ENCODE measurements around the gene NFATC4.
A peak's percentile ranks its signal among the peaks of the same experiment; 100 is the strongest.

The NFATC4 gene

GRCh38 chr14:24366721-24367513 is 1.1 kb upstream of the NFATC4 start:
- H3K27me3 Mint-ChIP-seq (ENCODE audit: low read depth), result peaks cover under 1% of the 10 kb centered on the region
- H3K4me1 Mint-ChIP-seq, result peaks cover 41% of the 10 kb centered on the region
- H3K9me3 Mint-ChIP-seq, result no peaks in the 10 kb centered on the region
- H3K27ac Mint-ChIP-seq, result peak overlapping the region; percentile 99 to 100 (median 100)
- TF ChIP-seq, protein P1, sequence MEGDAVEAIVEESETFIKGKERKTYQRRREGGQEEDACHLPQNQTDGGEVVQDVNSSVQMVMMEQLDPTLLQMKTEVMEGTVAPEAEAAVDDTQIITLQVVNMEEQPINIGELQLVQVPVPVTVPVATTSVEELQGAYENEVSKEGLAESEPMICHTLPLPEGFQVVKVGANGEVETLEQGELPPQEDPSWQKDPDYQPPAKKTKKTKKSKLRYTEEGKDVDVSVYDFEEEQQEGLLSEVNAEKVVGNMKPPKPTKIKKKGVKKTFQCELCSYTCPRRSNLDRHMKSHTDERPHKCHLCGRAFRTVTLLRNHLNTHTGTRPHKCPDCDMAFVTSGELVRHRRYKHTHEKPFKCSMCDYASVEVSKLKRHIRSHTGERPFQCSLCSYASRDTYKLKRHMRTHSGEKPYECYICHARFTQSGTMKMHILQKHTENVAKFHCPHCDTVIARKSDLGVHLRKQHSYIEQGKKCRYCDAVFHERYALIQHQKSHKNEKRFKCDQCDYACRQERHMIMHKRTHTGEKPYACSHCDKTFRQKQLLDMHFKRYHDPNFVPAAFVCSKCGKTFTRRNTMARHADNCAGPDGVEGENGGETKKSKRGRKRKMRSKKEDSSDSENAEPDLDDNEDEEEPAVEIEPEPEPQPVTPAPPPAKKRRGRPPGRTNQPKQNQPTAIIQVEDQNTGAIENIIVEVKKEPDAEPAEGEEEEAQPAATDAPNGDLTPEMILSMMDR (IDR thresholded peaks at IDR 0.05; ENCODE audit: unreplicated experiment in 3 of 3), result no peak
- peaks cover 9% of the 10 kb centered on the region for H3K36me3 Mint-ChIP-seq (ENCODE audit: low read depth)
- peak overlapping the region; percentile 89 to 95 (median 92) for H3K4me3 Mint-ChIP-seq

- Mint-ChIP-seq H3K36me3 (ENCODE audit: low read depth) (peaks cover 21% of the 10 kb centered on the region), H3K27ac (peak overlapping the region; percentile 99 to 100 (median 100))
Observed at GRCh38 chr14:24368212-24368561, 203 bp downstream of the NFATC4 start.

GRCh38 chr14:24368562-24369252 is 723 bp downstream of the NFATC4 start:
- Mint-ChIP-seq H3K9me3 (no peaks in the 10 kb centered on the region), H3K36me3 (ENCODE audit: low read depth) (peaks cover 26% of the 10 kb centered on the region), H3K27ac (peak overlapping the region; percentile 82 to 100 (median 99)), H3K4me1 (peaks cover 52% of the 10 kb centered on the region), H3K4me3 (peak overlapping the region; percentile 89 to 95 (median 92)), H3K27me3 (ENCODE audit: low read depth) (no peaks in the 10 kb centered on the region)
- TF ChIP-seq, protein P1 (IDR thresholded peaks at IDR 0.05; ENCODE audit: unreplicated experiment in 3 of 3), result no peak

More at GRCh38 chr14:24368212-24368561, 203 bp downstream of the NFATC4 start:
- Mint-ChIP-seq H3K4me3 (peak overlapping the region; percentile 89 to 95 (median 92)), H3K4me1 (peaks cover 52% of the 10 kb centered on the region), H3K27me3 (ENCODE audit: low read depth) (no peaks in the 10 kb centered on the region), H3K9me3 (no peaks in the 10 kb centered on the region)
- TF ChIP-seq, protein P1 (IDR thresholded peaks at IDR 0.05; ENCODE audit: unreplicated experiment in 3 of 3), result no peak

GRCh38 chr14:24369463-24369862 is 1.5 kb downstream of the NFATC4 start:
- TF ChIP-seq, protein P1 (IDR thresholded peaks at IDR 0.05; ENCODE audit: unreplicated experiment in 3 of 3), result no peak
- Mint-ChIP-seq H3K27me3 (ENCODE audit: low read depth) (no peaks in the 10 kb centered on the region), H3K4me1 (peaks cover 55% of the 10 kb centered on the region), H3K36me3 (ENCODE audit: low read depth) (peaks cover 33% of the 10 kb centered on the region), H3K9me3 (no peaks in the 10 kb centered on the region), H3K27ac (peak overlapping the region; percentile 82 to 100 (median 99)), H3K4me3 (peak overlapping the region; percentile 86 to 89 (median 87))

DNA sequence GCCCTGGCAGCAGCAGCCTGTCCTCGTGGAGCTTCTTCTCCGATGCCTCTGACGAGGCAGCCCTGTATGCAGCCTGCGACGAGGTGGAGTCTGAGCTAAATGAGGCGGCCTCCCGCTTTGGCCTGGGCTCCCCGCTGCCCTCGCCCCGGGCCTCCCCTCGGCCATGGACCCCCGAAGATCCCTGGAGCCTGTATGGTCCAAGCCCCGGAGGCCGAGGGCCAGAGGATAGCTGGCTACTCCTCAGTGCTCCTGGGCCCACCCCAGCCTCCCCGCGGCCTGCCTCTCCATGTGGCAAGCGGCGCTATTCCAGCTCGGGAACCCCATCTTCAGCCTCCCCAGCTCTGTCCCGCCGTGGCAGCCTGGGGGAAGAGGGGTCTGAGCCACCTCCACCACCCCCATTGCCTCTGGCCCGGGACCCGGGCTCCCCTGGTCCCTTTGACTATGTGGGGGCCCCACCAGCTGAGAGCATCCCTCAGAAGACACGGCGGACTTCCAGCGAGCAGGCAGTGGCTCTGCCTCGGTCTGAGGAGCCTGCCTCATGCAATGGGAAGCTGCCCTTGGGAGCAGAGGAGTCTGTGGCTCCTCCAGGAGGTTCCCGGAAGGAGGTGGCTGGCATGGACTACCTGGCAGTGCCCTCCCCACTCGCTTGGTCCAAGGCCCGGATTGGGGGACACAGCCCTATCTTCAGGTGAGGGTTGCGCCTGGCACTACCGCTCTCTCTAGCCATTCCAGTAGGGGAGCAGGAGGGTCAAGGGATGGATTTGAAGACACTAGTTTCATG is 2.1 kb downstream of the NFATC4 start:
- peak overlapping the region; percentile 72 to 87 (median 83) for H3K4me3 Mint-ChIP-seq
- peaks cover 40% of the 10 kb centered on the region for H3K36me3 Mint-ChIP-seq (ENCODE audit: low read depth)
- peak overlapping the region; percentile 73 to 96 (median 89) for H3K27ac Mint-ChIP-seq
- TF ChIP-seq, protein P1 (IDR thresholded peaks at IDR 0.05; ENCODE audit: unreplicated experiment in 3 of 3), result no peak
- H3K4me1 Mint-ChIP-seq, result peaks cover 54% of the 10 kb centered on the region
- H3K9me3 Mint-ChIP-seq, result no peaks in the 10 kb centered on the region
- H3K27me3 Mint-ChIP-seq (ENCODE audit: low read depth), result no peaks in the 10 kb centered on the region
